Choroid plexus epithelial cell (primary cell): Measurements from ENCODE around the gene TMEM94.
"Not testable (repeated sequence)": the region's sequence is repeated elsewhere in the genome, so short reads cannot be mapped to it uniquely, and the experiment has no call there.

Experiments used
- DNase-seq: peaks from one replicate; pipeline ENCODE4 v3.0.0-alpha.2; 2010; ENCODE audit warnings: low read depth
- H3K4me3 ChIP-seq: 2 replicates; pipeline ENCODE4 v1.5.1; 2011; ENCODE audit warnings: low read depth, mild to moderate bottlenecking, control low read depth, low read length, moderate library complexity
- TF ChIP-seq, protein P1 (sequence below): conservative IDR thresholded peaks from 2 replicates; pipeline ENCODE4 v1.5.1; 2011; ENCODE audit warnings: low read depth, mild to moderate bottlenecking, control low read depth, inconsistent platforms, low read length, moderate library complexity

TMEM94 gene

DNA sequence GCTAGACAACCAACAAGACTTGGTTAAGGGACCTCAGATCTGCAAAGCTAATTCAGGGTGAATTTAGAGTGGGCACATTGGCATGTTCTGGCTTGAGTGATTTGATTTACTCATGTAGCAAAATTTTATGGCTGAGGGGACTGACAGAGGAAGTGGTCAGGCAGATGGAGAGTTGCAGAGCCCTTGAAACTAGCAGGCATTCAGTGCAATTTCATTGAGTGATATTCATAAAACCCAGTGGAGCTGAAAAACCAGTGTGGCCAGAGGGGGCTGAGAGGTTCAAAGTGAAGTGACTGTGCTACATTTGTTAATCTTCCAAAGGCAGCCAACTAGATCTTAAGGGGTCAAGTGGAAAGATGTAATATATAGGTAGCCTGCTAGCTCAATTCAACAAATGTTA, 2.2 kb upstream of the TMEM94 start:
- no peak overlapping the region for H3K4me3 ChIP-seq
- DNase-seq: no peak
- TF ChIP-seq, protein P1, sequence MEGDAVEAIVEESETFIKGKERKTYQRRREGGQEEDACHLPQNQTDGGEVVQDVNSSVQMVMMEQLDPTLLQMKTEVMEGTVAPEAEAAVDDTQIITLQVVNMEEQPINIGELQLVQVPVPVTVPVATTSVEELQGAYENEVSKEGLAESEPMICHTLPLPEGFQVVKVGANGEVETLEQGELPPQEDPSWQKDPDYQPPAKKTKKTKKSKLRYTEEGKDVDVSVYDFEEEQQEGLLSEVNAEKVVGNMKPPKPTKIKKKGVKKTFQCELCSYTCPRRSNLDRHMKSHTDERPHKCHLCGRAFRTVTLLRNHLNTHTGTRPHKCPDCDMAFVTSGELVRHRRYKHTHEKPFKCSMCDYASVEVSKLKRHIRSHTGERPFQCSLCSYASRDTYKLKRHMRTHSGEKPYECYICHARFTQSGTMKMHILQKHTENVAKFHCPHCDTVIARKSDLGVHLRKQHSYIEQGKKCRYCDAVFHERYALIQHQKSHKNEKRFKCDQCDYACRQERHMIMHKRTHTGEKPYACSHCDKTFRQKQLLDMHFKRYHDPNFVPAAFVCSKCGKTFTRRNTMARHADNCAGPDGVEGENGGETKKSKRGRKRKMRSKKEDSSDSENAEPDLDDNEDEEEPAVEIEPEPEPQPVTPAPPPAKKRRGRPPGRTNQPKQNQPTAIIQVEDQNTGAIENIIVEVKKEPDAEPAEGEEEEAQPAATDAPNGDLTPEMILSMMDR: no peak

DNA sequence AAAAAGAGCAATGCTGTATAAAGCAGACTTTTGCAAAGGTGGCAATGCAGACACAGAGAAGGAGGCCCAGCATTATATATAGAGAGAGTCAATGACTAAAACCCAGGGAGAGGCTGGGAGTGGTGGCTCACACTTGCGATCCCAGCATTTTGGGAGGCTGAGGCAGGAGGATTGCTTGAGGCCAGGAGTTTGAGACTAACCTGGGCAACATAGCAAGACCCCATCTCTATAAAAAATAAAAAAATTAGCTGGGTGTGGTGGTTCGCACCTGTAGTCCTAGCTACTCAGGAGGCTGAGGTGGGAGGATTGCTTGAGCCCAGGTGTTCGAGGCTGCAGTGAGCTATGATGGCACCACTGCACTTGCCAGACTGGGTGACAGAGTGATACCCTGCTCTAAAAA, 1.8 kb upstream of the TMEM94 start:
- not testable (repeated sequence) for H3K4me3 ChIP-seq, DNase-seq

DNA sequence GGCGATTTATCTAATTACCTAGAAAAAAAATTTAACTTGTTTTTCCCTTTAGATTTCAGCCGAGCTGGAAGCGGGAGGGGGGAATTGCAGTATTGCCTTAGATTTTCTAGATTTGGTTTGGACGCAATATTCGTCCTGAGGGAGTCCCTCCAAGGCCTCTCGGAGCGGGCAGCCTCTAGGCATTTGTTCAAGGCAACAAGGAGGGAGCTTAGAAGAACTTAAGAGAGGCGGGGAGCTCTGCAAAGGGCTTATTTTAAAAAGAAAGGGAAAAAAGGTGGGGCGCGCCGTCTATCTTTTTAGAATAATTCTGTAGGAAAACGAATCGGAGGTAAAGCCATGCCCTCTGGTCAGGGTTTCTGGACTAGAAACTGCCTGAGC, 407 bp upstream of the TMEM94 start:
- TF ChIP-seq, protein P1: no peak
- H3K4me3 ChIP-seq: peak overlapping the region; percentile 92
- no peak for DNase-seq

DNA sequence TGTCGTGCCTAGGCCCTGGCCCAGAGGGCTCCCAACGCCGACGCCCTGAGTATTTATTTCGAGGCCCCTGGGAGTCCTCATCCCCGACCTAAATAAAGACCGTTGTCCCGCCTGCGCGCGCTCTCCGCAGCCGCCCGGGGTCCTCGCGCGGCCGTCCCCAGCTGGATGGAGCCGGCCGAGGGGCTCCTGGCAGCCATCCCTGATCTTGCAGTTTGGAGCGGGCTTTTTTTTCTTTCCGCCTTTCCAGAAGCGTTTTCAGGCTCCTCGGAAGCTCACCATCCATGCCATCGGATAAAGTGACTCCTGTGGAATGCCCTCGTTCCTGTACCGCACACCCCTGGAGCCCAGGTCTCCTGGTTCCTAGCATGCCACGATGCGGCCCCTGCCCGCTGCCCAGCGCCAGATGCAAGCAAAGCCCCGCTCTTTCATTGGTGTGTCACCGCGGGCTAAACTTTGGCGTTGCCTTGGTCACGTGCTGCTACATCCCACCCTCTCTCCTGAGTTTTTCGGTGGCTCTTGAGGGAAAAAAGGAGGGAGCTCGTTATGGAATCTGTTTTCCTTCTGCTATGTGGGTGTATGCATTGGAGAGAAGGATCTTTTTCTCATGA, 716 bp downstream of the TMEM94 start:
- TF ChIP-seq, protein P1: no peak
- H3K4me3 ChIP-seq: peak overlapping the region; percentile 92
- no peak for DNase-seq

DNA sequence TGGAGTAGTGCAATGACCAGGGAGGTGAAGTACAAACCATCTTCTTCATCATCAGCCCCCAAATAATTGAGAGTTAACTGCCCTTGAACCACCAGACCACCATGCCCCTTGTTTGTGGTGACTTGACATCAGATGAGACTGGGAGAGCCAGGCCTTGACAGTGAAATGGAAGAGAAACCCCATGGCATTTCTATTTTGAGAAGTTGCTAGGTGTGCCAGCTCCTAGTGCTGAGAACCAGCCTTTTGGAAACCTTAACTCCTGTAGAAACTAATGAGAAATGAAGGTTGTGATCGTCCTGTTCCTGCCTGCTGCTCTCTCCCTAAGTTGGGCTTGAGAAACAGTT, 2.8 kb downstream of the TMEM94 start:
- TF ChIP-seq, protein P1: no peak
- no peak overlapping the region for H3K4me3 ChIP-seq
- DNase-seq: no peak

DNA sequence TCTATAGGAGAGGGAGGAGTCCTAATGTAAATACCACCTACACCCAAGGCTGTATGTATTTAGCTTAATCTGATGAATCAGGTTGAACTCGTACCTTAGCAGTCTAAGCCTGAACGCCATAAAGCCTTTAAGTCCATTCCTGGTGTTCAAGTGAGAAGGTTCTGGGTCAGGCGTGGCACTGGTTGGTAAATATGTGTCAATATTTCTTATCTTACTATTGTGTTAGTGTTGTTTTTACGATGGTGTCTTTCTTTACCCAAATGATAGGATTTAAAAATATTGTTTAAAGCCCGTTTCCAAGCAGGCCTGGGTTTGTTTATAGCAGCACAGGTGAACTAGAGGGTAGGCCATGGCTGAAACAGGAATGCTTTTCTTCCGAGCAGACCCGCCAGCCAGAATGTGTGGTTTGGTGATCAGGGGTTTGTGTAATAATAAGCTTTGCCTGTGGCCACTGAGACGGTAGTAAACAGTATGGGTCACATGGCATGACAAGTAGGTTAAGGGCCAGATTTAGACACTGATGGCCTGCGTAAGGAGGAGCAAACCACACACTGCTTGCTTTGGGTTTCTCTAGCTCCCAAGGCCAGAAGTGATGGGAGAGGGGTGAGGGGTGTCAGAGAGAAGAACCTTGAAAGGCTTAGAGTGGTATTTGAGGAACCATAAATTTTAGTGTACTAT, 3.3 kb downstream of the TMEM94 start:
- H3K4me3 ChIP-seq: no peak overlapping the region
- DNase-seq: no peak
- TF ChIP-seq, protein P1: no peak

DNA sequence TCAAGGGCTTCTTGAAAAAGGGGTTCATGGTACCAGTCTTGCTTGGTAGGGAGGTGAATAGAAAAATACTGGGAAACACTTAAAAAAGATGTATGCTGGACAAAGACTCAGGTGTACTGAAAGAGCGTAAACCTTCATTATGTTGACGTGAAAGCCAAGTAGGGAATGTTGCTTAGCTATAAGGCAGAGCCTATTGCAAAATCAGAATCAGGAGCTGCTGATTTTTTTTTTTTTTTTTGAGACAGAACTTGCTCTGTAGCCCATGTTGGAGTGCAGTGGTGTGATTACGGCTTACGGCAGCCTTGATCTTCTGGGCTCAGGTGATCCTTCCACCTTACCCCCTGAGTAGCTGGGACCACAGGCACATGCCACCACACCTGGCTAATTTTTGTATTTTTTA, 3.9 kb downstream of the TMEM94 start:
- no peak for DNase-seq
- no peak overlapping the region for H3K4me3 ChIP-seq
- TF ChIP-seq, protein P1: no peak
